ENCODE measurements around the gene LDHD. TPM values are rescaled to one million over a fixed set of nuclear protein-coding genes. Genes with fewer than 3 reads are reported as not detected.

The LDHD gene
- total and polyA plus RNA-seq, 9 of the 15 experiments (the other 6 are each of a cell fraction or from before 2014, with no cell fraction given), result 0.19 to 0.86 (median 0.54) TPM; not detected in 3

- no peak for TF ChIP-seq TSC22D4 (tag; IDR thresholded peaks at IDR 0.05)
- TF ChIP-seq ZNF253 (CRISPR knock-in tag; conservative IDR thresholded peaks at IDR 0.05), result no peak
- TF ChIP-seq SFPQ (IDR thresholded peaks at IDR 0.05; ENCODE audit: low read depth, low read length), result no peak
- peak; percentile 54 for TF ChIP-seq KDM5B (IDR thresholded peaks at IDR 0.05; ENCODE audit: insufficient replicate concordance, low read depth, low read length)
- no peak for TF ChIP-seq POLR2B (IDR thresholded peaks at IDR 0.05; ENCODE audit: low read depth, partially characterized antibody)
- TF ChIP-seq ZNF764 (CRISPR knock-in tag; IDR thresholded peaks at IDR 0.05; ENCODE audit: low read depth), result peak; percentile 60; the same call in 1 of the 2 replicates
- no peak for TF ChIP-seq ERF (CRISPR knock-in tag; IDR thresholded peaks at IDR 0.05)
- TF ChIP-seq DPF2 (IDR thresholded peaks at IDR 0.05), result peak; percentile 19; the same call in 1 of the 2 replicates
- 0 out of 2 replicates have a peak, but pooled peaks have one; percentile 15 for TF ChIP-seq PHB2 (IDR thresholded peaks at IDR 0.05; ENCODE audit: low read depth)
- TF ChIP-seq ZNF124 (CRISPR knock-in tag; IDR thresholded peaks at IDR 0.05), result no peak
- no peak for TF ChIP-seq ZFX (CRISPR knock-in tag; IDR thresholded peaks at IDR 0.05)
- TF ChIP-seq ATF1 (CRISPR knock-in tag; IDR thresholded peaks at IDR 0.05), result no peak
- TF ChIP-seq ATF1 (tag; IDR thresholded peaks at IDR 0.05), result peak; percentile 39
- TF ChIP-seq TBL1XR1 (IDR thresholded peaks at IDR 0.05; ENCODE audit: low read length in 2 of 2), result 0 out of 4 replicates have a peak, but pooled peaks of 1 of the 2 experiments have one; percentile 42
- TF ChIP-seq CSDE1 (IDR thresholded peaks at IDR 0.05), result no peak
- no peak for TF ChIP-seq BDP1 (IDR thresholded peaks at IDR 0.05; ENCODE audit: insufficient read depth, insufficient read length)
- no peak for TF ChIP-seq SPI1 (IDR thresholded peaks at IDR 0.05; ENCODE audit: borderline replicate concordance, low read depth, low read length)
Observed at GRCh38 chr16:75065149-75065505, 51.5 kb downstream of the LDHD start (continued).
